Muscle layer of colon (tissue), 2 donors: ENCODE measurements around the gene GSAP.
"Not testable (repeated sequence)": the region's sequence is repeated elsewhere in the genome, so short reads cannot be mapped to it uniquely, and the experiment has no call there.

Experiments used
- H3K27ac ChIP-seq: one replicate; pipeline ENCODE4 v1.7.0; 2013; ENCODE audit warnings: low read depth, mild to moderate bottlenecking, low read length, moderate library complexity
- H3K27me3 ChIP-seq, 2 donors: one replicate each; pipeline ENCODE4 v1.7.0; 2013; ENCODE audit warnings: low read length in 2 of 2, mild to moderate bottlenecking in 2 of 2; ENCODE audit not compliant: insufficient read depth in 2 of 2, control insufficient read depth in 1 of 2
- H3K36me3 ChIP-seq: one replicate; pipeline ENCODE4 v1.7.0; 2013; ENCODE audit warnings: mild to moderate bottlenecking, low read length; ENCODE audit not compliant: insufficient read depth
- H3K4me1 ChIP-seq: one replicate; pipeline ENCODE4 v1.7.0; 2013; ENCODE audit warnings: mild to moderate bottlenecking, low read length; ENCODE audit not compliant: insufficient read depth
- H3K4me3 ChIP-seq, 2 donors: one replicate each; pipeline ENCODE4 v1.7.0; 2013; ENCODE audit warnings: low read length in 2 of 2, low read depth in 1 of 2, mild to moderate bottlenecking in 1 of 2, moderate library complexity in 1 of 2
- H3K9ac ChIP-seq: one replicate; pipeline ENCODE4 v1.7.0; 2013; ENCODE audit warnings: low read length
- H3K9me3 ChIP-seq: one replicate; pipeline ENCODE4 v1.7.0; 2013; ENCODE audit warnings: mild to moderate bottlenecking, low read length
- donor health status: abdominal sarcoma.
- donor health status: Adenocarcinoma of cecum.

The GSAP gene

DNA sequence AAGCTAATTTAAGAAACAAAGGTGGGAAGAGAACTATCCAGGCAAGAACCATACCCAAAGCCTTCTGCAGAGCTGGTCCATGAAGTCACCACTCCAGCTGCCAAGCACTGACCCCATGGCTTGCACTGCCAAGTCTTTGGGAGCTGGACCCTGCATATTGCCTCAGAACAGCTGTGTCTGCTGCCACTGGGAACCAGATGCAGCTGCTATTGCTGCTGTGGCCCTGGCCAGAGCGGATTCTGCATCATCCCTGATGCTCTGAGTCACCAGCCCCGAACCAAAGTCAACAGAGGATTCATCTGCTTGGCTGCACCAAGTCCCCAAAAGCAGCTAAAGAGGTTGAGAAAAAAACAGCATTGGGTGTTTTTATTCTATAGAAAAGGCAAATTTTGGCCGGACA, 39.2 kb upstream of the GSAP start:
- Histone ChIP-seq H3K27me3 (no peaks in the 10 kb centered on the region), H3K27ac (no peak overlapping the region), H3K9ac (no peak overlapping the region), H3K9me3 (no peaks in the 10 kb centered on the region), H3K4me1 (peaks cover 5% of the 10 kb centered on the region), H3K4me3 (no peak overlapping the region), H3K36me3 (no peaks in the 10 kb centered on the region)

DNA sequence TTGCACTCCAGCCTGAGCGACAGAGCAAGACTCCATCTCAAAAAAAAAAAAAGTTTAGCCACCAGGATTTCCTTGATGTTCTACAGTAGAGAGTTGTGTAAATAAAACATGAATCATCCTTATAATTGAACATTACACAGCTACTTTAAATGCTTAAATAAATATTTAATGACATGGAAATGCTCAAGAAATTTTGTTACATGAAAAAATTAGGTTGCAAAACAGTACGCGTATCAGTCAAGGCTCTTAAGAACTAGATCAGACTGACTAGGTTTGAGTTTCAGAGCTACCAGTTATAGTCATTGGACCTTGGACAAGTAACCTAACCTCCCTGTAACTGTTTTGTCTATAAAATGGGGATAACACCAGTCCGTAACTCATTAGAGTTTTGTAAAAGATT, 38.7 kb upstream of the GSAP start:
- Histone ChIP-seq H3K9me3 (no peaks in the 10 kb centered on the region), H3K4me3 (no peak overlapping the region), H3K9ac (no peak overlapping the region), H3K36me3 (no peaks in the 10 kb centered on the region), H3K27ac (no peak overlapping the region), H3K4me1 (peaks cover 5% of the 10 kb centered on the region), H3K27me3 (no peaks in the 10 kb centered on the region)

DNA sequence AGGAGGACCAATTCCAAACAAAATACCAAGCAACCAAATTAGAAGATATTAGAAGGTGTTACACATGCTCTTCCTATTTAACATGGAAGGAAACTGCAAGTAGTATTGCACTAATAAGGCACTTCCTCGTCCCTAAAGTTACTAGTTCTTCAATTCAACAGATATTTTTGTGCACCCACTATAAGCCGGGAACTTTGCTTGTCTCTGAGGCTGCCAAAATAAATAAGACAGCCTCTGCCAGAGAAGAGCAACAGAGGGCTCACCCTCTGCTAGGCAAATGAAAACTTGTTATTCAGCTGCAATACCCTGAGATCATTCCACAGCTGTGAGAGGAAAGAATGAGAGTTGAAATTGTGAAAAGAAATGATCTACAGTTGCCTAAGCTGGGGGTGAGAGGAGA, 37.4 kb upstream of the GSAP start:
- no peak overlapping the region for H3K27ac ChIP-seq
- H3K9me3 ChIP-seq: no peaks in the 10 kb centered on the region
- H3K27me3 ChIP-seq: no peaks in the 10 kb centered on the region
- H3K36me3 ChIP-seq: no peaks in the 10 kb centered on the region
- H3K9ac ChIP-seq: no peak overlapping the region
- H3K4me3 ChIP-seq: no peak overlapping the region
- H3K4me1 ChIP-seq: peaks cover 5% of the 10 kb centered on the region

- H3K36me3 ChIP-seq, H3K27ac ChIP-seq, H3K9ac ChIP-seq, H3K9me3 ChIP-seq, H3K4me3 ChIP-seq, H3K27me3 ChIP-seq, H3K4me1 ChIP-seq: not testable (repeated sequence)
These were observed 35.8 kb upstream of the GSAP start for GRCh38 chr7:77451950-77452349.

GRCh38 chr7:77450613-77451012, 34.5 kb upstream of the GSAP start:
- Histone ChIP-seq H3K36me3 (no peaks in the 10 kb centered on the region), H3K9ac (no peak overlapping the region), H3K27me3 (no peaks in the 10 kb centered on the region), H3K4me3 (no peak overlapping the region), H3K4me1 (peaks cover 5% of the 10 kb centered on the region), H3K27ac (no peak overlapping the region), H3K9me3 (no peaks in the 10 kb centered on the region)

DNA sequence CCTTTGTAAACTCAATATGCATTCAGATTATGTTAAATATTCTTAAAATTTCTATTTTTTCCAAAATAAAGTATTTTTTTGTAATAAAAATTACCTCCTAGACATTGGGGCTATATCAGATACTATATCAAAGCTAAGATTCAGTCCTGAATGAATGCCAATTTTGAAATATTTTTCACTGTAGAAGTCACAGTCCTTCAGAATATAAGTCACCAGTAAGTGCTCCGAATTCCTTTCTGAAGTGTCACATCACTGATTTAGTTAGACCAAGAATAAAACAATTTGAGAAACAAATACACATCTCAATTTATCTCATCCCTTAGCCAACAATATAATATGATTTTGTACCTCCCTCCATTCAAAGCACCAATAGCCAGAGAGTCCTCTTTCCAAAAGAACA, 33.9 kb upstream of the GSAP start:
- peaks cover 5% of the 10 kb centered on the region for H3K4me1 ChIP-seq
- no peak overlapping the region for H3K9ac ChIP-seq
- H3K4me3 ChIP-seq: no peak overlapping the region
- H3K27me3 ChIP-seq: no peaks in the 10 kb centered on the region
- H3K27ac ChIP-seq: no peak overlapping the region
- H3K9me3 ChIP-seq: no peaks in the 10 kb centered on the region
- H3K36me3 ChIP-seq: no peaks in the 10 kb centered on the region

GRCh38 chr7:77447616-77448015, 31.5 kb upstream of the GSAP start:
- Histone ChIP-seq H3K4me1 (no peaks in the 10 kb centered on the region), H3K9ac (no peak overlapping the region), H3K27ac (no peak overlapping the region), H3K27me3 (no peaks in the 10 kb centered on the region), H3K9me3 (no peaks in the 10 kb centered on the region), H3K4me3 (no peak overlapping the region), H3K36me3 (no peaks in the 10 kb centered on the region)

DNA sequence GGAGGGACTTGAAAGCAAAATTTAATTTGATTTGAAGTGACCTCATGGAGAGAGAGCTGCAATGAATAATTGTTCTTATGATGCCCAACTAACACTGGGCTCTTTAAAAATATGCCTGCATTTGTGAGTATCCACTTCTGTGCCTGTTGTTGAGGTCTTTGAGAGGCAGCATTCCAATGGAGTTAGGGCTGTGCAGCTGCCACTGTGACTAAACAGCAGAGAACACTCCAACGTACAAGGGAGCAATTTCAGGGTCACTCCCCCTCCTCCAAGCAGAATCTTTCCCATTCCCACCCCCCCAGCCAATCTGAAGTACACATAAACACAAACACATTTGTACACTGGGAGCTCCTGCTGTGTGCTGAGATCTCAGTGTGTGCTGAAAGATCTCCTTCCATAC, 28.0 kb upstream of the GSAP start:
- Histone ChIP-seq H3K4me1 (no peaks in the 10 kb centered on the region), H3K9me3 (no peaks in the 10 kb centered on the region), H3K9ac (no peak overlapping the region), H3K4me3 (no peak overlapping the region), H3K27ac (no peak overlapping the region), H3K36me3 (no peaks in the 10 kb centered on the region), H3K27me3 (no peaks in the 10 kb centered on the region)

- H3K4me3 ChIP-seq: no peak overlapping the region
- no peak overlapping the region for H3K9ac ChIP-seq
- no peaks in the 10 kb centered on the region for H3K4me1 ChIP-seq
- H3K36me3 ChIP-seq: no peaks in the 10 kb centered on the region
- H3K27me3 ChIP-seq: no peaks in the 10 kb centered on the region
- no peaks in the 10 kb centered on the region for H3K9me3 ChIP-seq
- no peak overlapping the region for H3K27ac ChIP-seq
These were observed 26.9 kb upstream of the GSAP start for GRCh38 chr7:77443042-77443441.

GRCh38 chr7:77442636-77443035, 26.5 kb upstream of the GSAP start:
- H3K36me3 ChIP-seq: no peaks in the 10 kb centered on the region
- no peak overlapping the region for H3K27ac ChIP-seq

DNA sequence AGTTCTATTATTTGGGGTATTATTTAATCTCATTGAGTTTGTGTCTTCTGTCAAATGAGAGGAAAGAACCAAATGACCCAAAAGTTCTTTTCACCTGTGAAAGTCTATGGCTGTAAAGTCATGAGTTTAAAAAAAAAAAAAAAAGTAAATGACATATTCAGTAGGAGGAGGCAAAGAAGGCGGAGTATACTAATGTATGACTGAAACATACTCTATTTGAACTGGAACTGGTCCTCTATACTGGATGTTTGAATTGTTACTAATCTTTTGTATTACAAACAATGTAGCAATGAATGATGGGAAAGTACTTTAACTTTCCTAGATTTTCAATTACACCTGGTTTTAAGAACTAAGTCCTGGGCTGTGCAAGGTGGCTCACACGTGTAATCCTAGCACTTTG, 24.9 kb upstream of the GSAP start:
- H3K27ac ChIP-seq: no peak overlapping the region
- H3K36me3 ChIP-seq: no peaks in the 10 kb centered on the region

More at GRCh38 chr7:77442636-77443035, 26.5 kb upstream of the GSAP start:
- no peaks in the 10 kb centered on the region for H3K9me3 ChIP-seq
- H3K9ac ChIP-seq: no peak overlapping the region
- H3K4me1 ChIP-seq: no peaks in the 10 kb centered on the region
- no peaks in the 10 kb centered on the region for H3K27me3 ChIP-seq
- no peak overlapping the region for H3K4me3 ChIP-seq

DNA sequence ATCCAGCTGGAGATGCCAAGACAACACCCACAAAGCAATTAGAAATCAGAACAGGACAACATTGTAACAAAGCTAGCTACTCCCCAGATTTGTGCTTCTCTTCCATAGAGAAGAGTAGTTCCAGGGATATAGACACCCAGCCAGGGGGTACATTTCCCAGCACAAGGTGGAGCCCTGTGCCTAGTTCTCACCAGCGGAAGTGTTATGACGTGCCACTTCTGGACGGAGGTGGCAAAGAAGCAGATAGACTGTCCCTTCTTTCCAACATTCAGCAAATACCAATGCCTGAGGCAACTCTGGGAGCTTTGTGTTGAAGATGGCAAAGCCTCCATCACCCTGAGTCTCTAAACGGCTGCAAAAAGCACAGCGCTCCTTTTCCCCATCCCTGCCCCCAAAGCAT, 23.4 kb upstream of the GSAP start:
- H3K4me3 ChIP-seq: no peak overlapping the region
- no peaks in the 10 kb centered on the region for H3K27me3 ChIP-seq
- no peaks in the 10 kb centered on the region for H3K9me3 ChIP-seq
- no peaks in the 10 kb centered on the region for H3K4me1 ChIP-seq
- H3K27ac ChIP-seq: no peak overlapping the region
- no peak overlapping the region for H3K9ac ChIP-seq
- no peaks in the 10 kb centered on the region for H3K36me3 ChIP-seq

More for the DNA sequence above, 24.9 kb upstream of the GSAP start:
- Histone ChIP-seq H3K4me3 (no peak overlapping the region), H3K4me1 (no peaks in the 10 kb centered on the region), H3K9me3 (no peaks in the 10 kb centered on the region), H3K27me3 (no peaks in the 10 kb centered on the region), H3K9ac (no peak overlapping the region)
